Lower lobe of right lung (tissue), 2 donors: ENCODE measurements around the gene SLAMF7. TPM values are rescaled to one million over a fixed set of nuclear protein-coding genes. Genes with fewer than 3 reads are reported as not detected.

Experiments
- ATAC-seq, 2 donors: fragments of 200-7000 bp; cut with Tn5 transposase; one replicate each; pipeline ENCODE4 v1.9.1; 2020 to 2022; ENCODE audit warnings: mild to moderate bottlenecking in 2 of 2, moderate library complexity in 2 of 2
- DNase-seq: peaks from one replicate; pipeline ENCODE4 v3.0.0-alpha.2; 2020
- H3K27ac ChIP-seq: fragments of 200-600 bp; one replicate; pipeline ENCODE4 v1.8.0; 2022
- H3K27me3 ChIP-seq: fragments of 200-600 bp; one replicate; pipeline ENCODE4 v1.8.0; 2022; ENCODE audit warnings: low read depth
- H3K36me3 ChIP-seq: fragments of 200-600 bp; one replicate; pipeline ENCODE4 v1.8.0; 2022; ENCODE audit warnings: mild to moderate bottlenecking
- H3K4me1 ChIP-seq: fragments of 200-600 bp; one replicate; pipeline ENCODE4 v1.8.0; 2022
- H3K4me3 ChIP-seq: fragments of 200-600 bp; one replicate; pipeline ENCODE4 v1.8.0; 2022; ENCODE audit warnings: mild to moderate bottlenecking
- H3K9me3 ChIP-seq: fragments of 200-600 bp; one replicate; pipeline ENCODE4 v1.8.0; 2022
- CTCF ChIP-seq: fragments of 200-600 bp; IDR thresholded peaks from one replicate; pipeline ENCODE4 v1.8.0; 2022; ENCODE audit warnings: antibody characterized with exemption, mild to moderate bottlenecking
- intact Hi-C: fragments of 100-400 bp; cut with DNase I; formaldehyde crosslinking; loops from one replicate; pipeline ENCODE4 v1.11.0; 2022
- total RNA-seq: library from RNA; stranded (reverse); fragmentation: NEBNext Ultra II Directional; extraction: Animal tissue kit (Norgen Biotek cat#: 25700); gene quantifications from one replicate; pipeline ENCODE4 v1.2.1, GENCODE V29; 2021
- donor health status: DM: no; HTN: yes; CAD: no; lungs with severe emphysema.

SLAMF7 gene
- total RNA-seq, 1 donor from 2014 or later: 7.9 TPM

- no peaks in the 10 kb centered on the region for H3K27me3 ChIP-seq
- H3K4me3 ChIP-seq: no peak overlapping the region
- H3K4me1 ChIP-seq: peaks cover 6% of the 10 kb centered on the region
- H3K9me3 ChIP-seq: no peaks in the 10 kb centered on the region
- intact Hi-C loops: no loop called here
- ATAC-seq (no peak), DNase-seq (no peak)
- H3K27ac ChIP-seq: no peak overlapping the region
- TF ChIP-seq CTCF: no peak
- no peaks in the 10 kb centered on the region for H3K36me3 ChIP-seq
Measured at GRCh38 chr1:160753594-160753993, 14.5 kb downstream of the SLAMF7 start.

- intact Hi-C loops: no loop called here
- no peak for TF ChIP-seq CTCF
Measured at GRCh38 chr1:160755461-160755860, 16.4 kb downstream of the SLAMF7 start.

GRCh38 chr1:160755911-160756848 lies 17.1 kb downstream of the SLAMF7 start:
- Histone ChIP-seq H3K9me3 (no peaks in the 10 kb centered on the region), H3K4me1 (no peaks in the 10 kb centered on the region), H3K4me3 (no peak overlapping the region), H3K27ac (no peak overlapping the region), H3K27me3 (no peaks in the 10 kb centered on the region), H3K36me3 (no peaks in the 10 kb centered on the region)
- no peak for DNase-seq
- ATAC-seq: peak; percentile 50 to 57
- TF ChIP-seq CTCF: no peak
- intact Hi-C loops: no loop called here

More at GRCh38 chr1:160755461-160755860, 16.4 kb downstream of the SLAMF7 start:
- Histone ChIP-seq H3K4me1 (no peaks in the 10 kb centered on the region), H3K27me3 (no peaks in the 10 kb centered on the region), H3K36me3 (no peaks in the 10 kb centered on the region), H3K9me3 (no peaks in the 10 kb centered on the region), H3K4me3 (no peak overlapping the region), H3K27ac (no peak overlapping the region)
- DNase-seq (no peak), ATAC-seq (no peak)

GRCh38 chr1:160756849-160757201 lies 17.8 kb downstream of the SLAMF7 start:
- Histone ChIP-seq H3K36me3 (no peaks in the 10 kb centered on the region), H3K27ac (no peak overlapping the region), H3K9me3 (no peaks in the 10 kb centered on the region), H3K4me1 (no peaks in the 10 kb centered on the region), H3K4me3 (no peak overlapping the region), H3K27me3 (no peaks in the 10 kb centered on the region)
- ATAC-seq (no peak), DNase-seq (no peak)
- TF ChIP-seq CTCF: no peak
- intact Hi-C loops: no loop called here

- Histone ChIP-seq H3K27me3 (no peaks in the 10 kb centered on the region), H3K4me1 (no peaks in the 10 kb centered on the region), H3K36me3 (no peaks in the 10 kb centered on the region), H3K4me3 (no peak overlapping the region), H3K9me3 (no peaks in the 10 kb centered on the region), H3K27ac (no peak overlapping the region)
- intact Hi-C loops: no loop called here
- ATAC-seq (no peak), DNase-seq (no peak)
- TF ChIP-seq CTCF: no peak
Measured at GRCh38 chr1:160758521-160758920, 19.5 kb downstream of the SLAMF7 start.
